Stimulated activated naive CD8-positive, alpha-beta T cell treated with anti-CD3 and anti-CD28 coated beads, Interleukin-15, Interleukin-2, amounts not matched to agents 100 ng/mL and 50 ng/mL, for 24 hours (primary cell): ENCODE results near the gene KIF5A.
"Not testable (repeated sequence)": the region's sequence is repeated elsewhere in the genome, so short reads cannot be mapped to it uniquely, and the experiment has no call there.

Source experiments
- H3K27ac Mint-ChIP-seq: one replicate; pipeline ENCODE4 v1.8.0; 2021; ENCODE audit warnings: mild to moderate bottlenecking, mixed read lengths
- H3K27me3 Mint-ChIP-seq: one replicate; pipeline ENCODE4 v1.8.0; 2021; ENCODE audit warnings: mixed read lengths
- H3K36me3 Mint-ChIP-seq: one replicate; pipeline ENCODE4 v1.8.0; 2021; ENCODE audit warnings: low read depth, mixed read lengths
- H3K4me1 Mint-ChIP-seq: one replicate; pipeline ENCODE4 v1.8.0; 2021; ENCODE audit warnings: low read depth, mixed read lengths
- H3K4me3 Mint-ChIP-seq: one replicate; pipeline ENCODE4 v1.8.0; 2021; ENCODE audit warnings: mild to moderate bottlenecking, mixed read lengths
- H3K9me3 Mint-ChIP-seq: one replicate; pipeline ENCODE4 v1.8.0; 2021; ENCODE audit warnings: mixed read lengths

The KIF5A gene

GRCh38 chr12:57516617-57517153, 33.2 kb upstream of the KIF5A start:
- H3K9me3 Mint-ChIP-seq: no peaks in the 10 kb centered on the region
- no peaks in the 10 kb centered on the region for H3K27me3 Mint-ChIP-seq
- peaks cover 82% of the 10 kb centered on the region for H3K36me3 Mint-ChIP-seq
- peak overlapping the region; percentile 72 for H3K27ac Mint-ChIP-seq
- H3K4me1 Mint-ChIP-seq: peaks cover 36% of the 10 kb centered on the region
- H3K4me3 Mint-ChIP-seq: no peak overlapping the region

- H3K27me3 Mint-ChIP-seq: no peaks in the 10 kb centered on the region
- H3K4me1 Mint-ChIP-seq: peaks cover 41% of the 10 kb centered on the region
- H3K27ac Mint-ChIP-seq: peak overlapping the region; percentile 72
- H3K36me3 Mint-ChIP-seq: peaks cover 77% of the 10 kb centered on the region
- no peaks in the 10 kb centered on the region for H3K9me3 Mint-ChIP-seq
- peak overlapping the region; percentile 41 for H3K4me3 Mint-ChIP-seq
These were observed 32.7 kb upstream of the KIF5A start for GRCh38 chr12:57517187-57517586.

- peaks cover 43% of the 10 kb centered on the region for H3K4me1 Mint-ChIP-seq
- peak overlapping the region; percentile 85 for H3K4me3 Mint-ChIP-seq
- peaks cover 72% of the 10 kb centered on the region for H3K36me3 Mint-ChIP-seq
- peak overlapping the region; percentile 72 for H3K27ac Mint-ChIP-seq
- not testable (repeated sequence) for H3K27me3 Mint-ChIP-seq, H3K9me3 Mint-ChIP-seq
These were observed 32.1 kb upstream of the KIF5A start for GRCh38 chr12:57517718-57518117.

GRCh38 chr12:57518176-57518919, 31.5 kb upstream of the KIF5A start:
- Mint-ChIP-seq H3K36me3 (peaks cover 65% of the 10 kb centered on the region), H3K4me1 (peaks cover 46% of the 10 kb centered on the region), H3K9me3 (no peaks in the 10 kb centered on the region), H3K27me3 (no peaks in the 10 kb centered on the region), H3K4me3 (peak overlapping the region; percentile 85), H3K27ac (peak overlapping the region; percentile 99)

- Mint-ChIP-seq H3K27ac (peak overlapping the region; percentile 99), H3K36me3 (peaks cover 61% of the 10 kb centered on the region), H3K27me3 (no peaks in the 10 kb centered on the region), H3K4me1 (peaks cover 54% of the 10 kb centered on the region), H3K9me3 (no peaks in the 10 kb centered on the region), H3K4me3 (peak overlapping the region; percentile 85)
These were observed 30.7 kb upstream of the KIF5A start for GRCh38 chr12:57518920-57519795.

GRCh38 chr12:57519796-57520052, 30.1 kb upstream of the KIF5A start:
- Mint-ChIP-seq H3K27ac (peak overlapping the region; percentile 99), H3K9me3 (no peaks in the 10 kb centered on the region), H3K4me3 (peak overlapping the region; percentile 85), H3K27me3 (no peaks in the 10 kb centered on the region), H3K36me3 (peaks cover 55% of the 10 kb centered on the region), H3K4me1 (peaks cover 59% of the 10 kb centered on the region)

GRCh38 chr12:57520053-57520818, 29.6 kb upstream of the KIF5A start, which contains the start of gene DDIT3:
Gene DDIT3 (minus strand): TSS chr12:57520514. CDS start chr12:57517406, 3,108 bp downstream.
- H3K27me3 Mint-ChIP-seq: no peaks in the 10 kb centered on the region

GRCh38 chr12:57521525-57522010, 28.3 kb upstream of the KIF5A start:
- Mint-ChIP-seq H3K9me3 (no peaks in the 10 kb centered on the region), H3K27me3 (no peaks in the 10 kb centered on the region), H3K36me3 (peaks cover 37% of the 10 kb centered on the region)

More at GRCh38 chr12:57520053-57520818, 29.6 kb upstream of the KIF5A start, which contains the start of gene DDIT3:
- H3K4me1 Mint-ChIP-seq: peaks cover 63% of the 10 kb centered on the region
- H3K9me3 Mint-ChIP-seq: no peaks in the 10 kb centered on the region
- peak within 1 kb of the TSS; percentile 87 for H3K4me3 Mint-ChIP-seq
- H3K27ac Mint-ChIP-seq: peak within 1 kb of the TSS; percentile 99
- H3K36me3 Mint-ChIP-seq: peaks cover 50% of the 10 kb centered on the region

GRCh38 chr12:57522011-57522886, 27.6 kb upstream of the KIF5A start, which contains the start of gene MBD6:
Gene MBD6 (plus strand): TSS chr12:57522824. CDS start chr12:57524304, 1,480 bp downstream.
- H3K4me3 Mint-ChIP-seq: peak within 1 kb of the TSS; percentile 94
- no peaks in the 10 kb centered on the region for H3K9me3 Mint-ChIP-seq
- H3K27me3 Mint-ChIP-seq: no peaks in the 10 kb centered on the region
- H3K36me3 Mint-ChIP-seq: peaks cover 32% of the 10 kb centered on the region
- peak within 1 kb of the TSS; percentile 99 for H3K27ac Mint-ChIP-seq
- H3K4me1 Mint-ChIP-seq: peaks cover 61% of the 10 kb centered on the region

More at GRCh38 chr12:57521525-57522010, 28.3 kb upstream of the KIF5A start:
- peaks cover 66% of the 10 kb centered on the region for H3K4me1 Mint-ChIP-seq
- peak overlapping the region; percentile 87 for H3K4me3 Mint-ChIP-seq
- peak overlapping the region; percentile 99 for H3K27ac Mint-ChIP-seq

GRCh38 chr12:57522887-57523705, 26.7 kb upstream of the KIF5A start:
- Mint-ChIP-seq H3K4me3 (peak overlapping the region; percentile 94), H3K36me3 (peaks cover 27% of the 10 kb centered on the region), H3K27me3 (no peaks in the 10 kb centered on the region), H3K27ac (peak overlapping the region; percentile 91), H3K4me1 (peaks cover 52% of the 10 kb centered on the region), H3K9me3 (no peaks in the 10 kb centered on the region)

- Mint-ChIP-seq H3K27me3 (no peaks in the 10 kb centered on the region), H3K4me1 (peaks cover 44% of the 10 kb centered on the region), H3K4me3 (peak overlapping the region; percentile 94), H3K9me3 (no peaks in the 10 kb centered on the region), H3K27ac (peak overlapping the region; percentile 91), H3K36me3 (peaks cover 25% of the 10 kb centered on the region)
These were observed 25.9 kb upstream of the KIF5A start for GRCh38 chr12:57523706-57524614.
